HG03196 (cell line): ENCODE data around the gene PCNX2.
A peak's percentile ranks its signal among the peaks of the same experiment; 100 is the strongest.

ENCODE experiments used
- ATAC-seq: cut with Tn5 transposase; IDR thresholded peaks from one replicate; pipeline ENCODE4 v1.9.1; 2021; ENCODE audit not compliant: unreplicated experiment

The PCNX2 gene

GRCh38 chr1:232970508-232970907 lies 325.0 kb downstream of the PCNX2 start:
- no peak for ATAC-seq

GRCh38 chr1:232969799-232970198 lies 325.7 kb downstream of the PCNX2 start:
- no peak for ATAC-seq

GRCh38 chr1:232968965-232969364 lies 326.6 kb downstream of the PCNX2 start:
- no peak for ATAC-seq

GRCh38 chr1:232968391-232968790 lies 327.1 kb downstream of the PCNX2 start:
- ATAC-seq, result no peak

- no peak for ATAC-seq
Measured at GRCh38 chr1:232966663-232967062, 328.9 kb downstream of the PCNX2 start.

- no peak for ATAC-seq
Measured at GRCh38 chr1:232965912-232966217, 329.7 kb downstream of the PCNX2 start.

- ATAC-seq, result no peak
Measured at GRCh38 chr1:232965124-232965911, 330.2 kb downstream of the PCNX2 start.

- ATAC-seq, result no peak
Measured at GRCh38 chr1:232964601-232965000, 330.9 kb downstream of the PCNX2 start.

GRCh38 chr1:232962761-232963745 lies 332.5 kb downstream of the PCNX2 start:
- no peak for ATAC-seq

GRCh38 chr1:232958067-232958466 lies 337.5 kb downstream of the PCNX2 start:
- no peak for ATAC-seq

- no peak for ATAC-seq
Measured at GRCh38 chr1:232956081-232956480, 339.4 kb downstream of the PCNX2 start.

GRCh38 chr1:232954594-232955365 lies 340.7 kb downstream of the PCNX2 start:
- ATAC-seq, result no peak

- ATAC-seq, result peak; percentile 44
Measured at GRCh38 chr1:232952514-232953499, 342.7 kb downstream of the PCNX2 start.

GRCh38 chr1:232951605-232952004 lies 343.9 kb downstream of the PCNX2 start:
- ATAC-seq, result no peak

GRCh38 chr1:232951180-232951579 lies 344.3 kb downstream of the PCNX2 start:
- ATAC-seq, result no peak

- ATAC-seq, result peak; percentile 87
Measured at GRCh38 chr1:232950197-232951176, 345.0 kb downstream of the PCNX2 start, which contains the start of gene NTPCR. Gene NTPCR (plus strand): TSS chr1:232950611. CDS start chr1:232950711, 100 bp downstream.

GRCh38 chr1:232949636-232950196 lies 345.8 kb downstream of the PCNX2 start:
- no peak for ATAC-seq

GRCh38 chr1:232944347-232944746 lies 351.2 kb downstream of the PCNX2 start:
- ATAC-seq, result no peak
